Measurements from ENCODE around the gene CAMK1D. TPM values are rescaled to one million over a fixed set of nuclear protein-coding genes. Genes with fewer than 3 reads are reported as not detected.
"Not testable (repeated sequence)": the region's sequence is repeated elsewhere in the genome, so short reads cannot be mapped to it uniquely, and the experiment has no call there.

The CAMK1D gene
- total RNA-seq, 1 donor from 2014 or later: 2.3 TPM

DNA sequence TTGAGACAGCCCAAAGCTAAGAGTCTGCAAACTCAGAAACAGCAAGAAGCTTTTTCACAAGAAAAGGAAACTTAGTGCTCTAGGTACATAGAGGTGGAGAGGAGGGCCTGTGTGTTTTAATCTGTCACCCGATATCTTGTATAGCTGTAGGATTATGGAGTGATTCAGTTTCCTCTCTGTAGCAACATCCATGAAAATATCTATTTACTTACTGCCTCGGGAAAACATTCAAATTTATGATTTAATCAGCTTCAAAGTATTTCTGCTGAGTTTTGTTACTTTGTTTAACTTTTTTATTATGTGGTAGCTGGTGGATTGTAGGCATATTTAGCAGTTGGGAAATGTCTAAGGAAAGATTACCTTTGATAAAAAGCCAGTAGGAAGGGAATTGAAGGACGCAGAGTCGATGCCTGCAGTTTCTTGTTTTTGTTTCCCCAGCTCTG lies 360.2 kb downstream of the CAMK1D start:
- TF ChIP-seq, protein P1, sequence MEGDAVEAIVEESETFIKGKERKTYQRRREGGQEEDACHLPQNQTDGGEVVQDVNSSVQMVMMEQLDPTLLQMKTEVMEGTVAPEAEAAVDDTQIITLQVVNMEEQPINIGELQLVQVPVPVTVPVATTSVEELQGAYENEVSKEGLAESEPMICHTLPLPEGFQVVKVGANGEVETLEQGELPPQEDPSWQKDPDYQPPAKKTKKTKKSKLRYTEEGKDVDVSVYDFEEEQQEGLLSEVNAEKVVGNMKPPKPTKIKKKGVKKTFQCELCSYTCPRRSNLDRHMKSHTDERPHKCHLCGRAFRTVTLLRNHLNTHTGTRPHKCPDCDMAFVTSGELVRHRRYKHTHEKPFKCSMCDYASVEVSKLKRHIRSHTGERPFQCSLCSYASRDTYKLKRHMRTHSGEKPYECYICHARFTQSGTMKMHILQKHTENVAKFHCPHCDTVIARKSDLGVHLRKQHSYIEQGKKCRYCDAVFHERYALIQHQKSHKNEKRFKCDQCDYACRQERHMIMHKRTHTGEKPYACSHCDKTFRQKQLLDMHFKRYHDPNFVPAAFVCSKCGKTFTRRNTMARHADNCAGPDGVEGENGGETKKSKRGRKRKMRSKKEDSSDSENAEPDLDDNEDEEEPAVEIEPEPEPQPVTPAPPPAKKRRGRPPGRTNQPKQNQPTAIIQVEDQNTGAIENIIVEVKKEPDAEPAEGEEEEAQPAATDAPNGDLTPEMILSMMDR (IDR thresholded peaks at IDR 0.05; ENCODE audit: insufficient read depth, low read length, poor library complexity, severe bottlenecking): no peak
- Histone ChIP-seq H3K27me3 (ENCODE audit: control insufficient read depth, insufficient read depth, low read length) (no peaks in the 10 kb centered on the region), H3K4me3 (ENCODE audit: low read depth, low read length) (no peak overlapping the region), H3K36me3 (ENCODE audit: control insufficient read depth, insufficient read depth, low read length) (no peaks in the 10 kb centered on the region)
- DNase-seq (ENCODE audit: low read depth): no peak

DNA sequence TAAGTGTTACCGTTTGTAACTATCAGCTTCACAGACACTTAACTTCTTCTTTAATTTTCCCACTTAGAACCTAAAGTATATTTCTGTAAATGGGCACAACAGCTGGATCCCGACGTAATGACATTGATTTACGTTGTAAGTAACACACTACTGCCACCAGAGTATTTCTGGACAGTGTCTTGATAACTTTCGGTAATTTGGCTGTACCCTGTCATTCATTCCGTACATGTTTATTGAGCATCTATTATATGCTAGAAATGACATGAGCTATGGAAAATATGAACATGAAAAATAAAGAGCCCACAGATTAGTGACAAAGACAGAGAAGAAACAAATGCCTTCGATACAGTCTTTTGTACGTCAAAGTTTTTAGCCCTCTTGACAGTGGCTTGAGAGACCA lies 360.8 kb downstream of the CAMK1D start:
- Histone ChIP-seq H3K36me3 (ENCODE audit: control insufficient read depth, insufficient read depth, low read length) (no peaks in the 10 kb centered on the region), H3K4me3 (ENCODE audit: low read depth, low read length) (no peak overlapping the region), H3K27me3 (ENCODE audit: control insufficient read depth, insufficient read depth, low read length) (no peaks in the 10 kb centered on the region)
- DNase-seq (ENCODE audit: low read depth): no peak
- TF ChIP-seq, protein P1 (IDR thresholded peaks at IDR 0.05; ENCODE audit: insufficient read depth, low read length, poor library complexity, severe bottlenecking): no peak

DNA sequence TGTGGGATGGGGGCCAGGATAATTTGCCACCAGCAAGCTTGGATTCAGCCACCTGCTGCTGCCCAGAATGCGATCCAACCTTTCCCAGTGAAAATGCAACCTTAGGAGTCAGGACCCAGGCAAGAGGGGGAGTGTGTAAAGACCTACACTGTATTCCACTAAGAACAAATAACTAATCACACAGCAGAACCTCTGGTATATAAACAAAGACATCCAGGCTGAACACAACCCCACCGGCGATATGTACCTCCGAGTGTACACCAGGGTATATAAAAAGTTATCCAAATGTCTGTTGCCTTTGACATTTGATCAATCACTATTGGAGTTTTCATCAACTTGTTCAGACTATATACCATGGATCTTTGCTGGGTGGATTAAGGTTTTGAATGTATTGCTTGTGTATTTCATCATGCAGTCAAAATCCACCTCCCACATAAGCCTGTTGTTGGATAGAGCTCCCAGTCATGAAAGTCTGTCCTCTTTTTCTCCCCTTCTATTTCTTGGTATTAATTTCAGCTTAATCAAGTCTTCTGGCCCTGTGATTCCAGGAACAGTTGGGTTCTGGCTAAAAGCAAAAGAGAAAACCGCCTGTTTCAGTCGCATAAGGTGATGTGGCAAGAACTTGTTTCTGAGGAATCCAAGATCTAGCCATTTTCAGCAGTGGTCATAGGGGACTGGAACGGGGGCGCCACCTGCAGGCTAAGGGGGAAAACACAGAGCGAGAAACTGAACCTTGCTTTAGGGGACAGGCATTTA lies 361.4 kb downstream of the CAMK1D start:
- no peak overlapping the region for H3K4me3 ChIP-seq (ENCODE audit: low read depth, low read length)
- TF ChIP-seq, protein P1 (IDR thresholded peaks at IDR 0.05; ENCODE audit: insufficient read depth, low read length, poor library complexity, severe bottlenecking): peak; percentile 97
- no peaks in the 10 kb centered on the region for H3K27me3 ChIP-seq (ENCODE audit: control insufficient read depth, insufficient read depth, low read length)
- H3K36me3 ChIP-seq (ENCODE audit: control insufficient read depth, insufficient read depth, low read length): no peaks in the 10 kb centered on the region
- DNase-seq (ENCODE audit: low read depth): peak; percentile 48

DNA sequence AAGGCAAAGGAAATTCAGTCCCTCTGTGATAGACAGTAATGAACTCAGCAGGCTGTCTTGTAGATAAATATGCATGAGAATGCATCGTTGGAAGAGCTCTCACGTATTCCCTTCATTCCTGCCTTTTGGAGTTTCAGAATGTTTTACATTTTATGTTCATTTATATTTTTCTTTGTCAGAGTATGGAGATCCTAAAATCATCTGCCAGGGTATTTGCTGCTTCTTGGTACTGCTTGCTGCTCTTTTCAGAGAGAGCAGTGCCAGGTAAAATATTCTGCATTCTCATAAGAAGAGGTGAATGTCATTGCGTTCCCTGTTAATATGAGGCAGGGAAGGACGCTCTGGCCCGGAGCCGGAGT lies 362.0 kb downstream of the CAMK1D start:
- DNase-seq (ENCODE audit: low read depth): no peak
- TF ChIP-seq, protein P1 (IDR thresholded peaks at IDR 0.05; ENCODE audit: insufficient read depth, low read length, poor library complexity, severe bottlenecking): no peak

DNA sequence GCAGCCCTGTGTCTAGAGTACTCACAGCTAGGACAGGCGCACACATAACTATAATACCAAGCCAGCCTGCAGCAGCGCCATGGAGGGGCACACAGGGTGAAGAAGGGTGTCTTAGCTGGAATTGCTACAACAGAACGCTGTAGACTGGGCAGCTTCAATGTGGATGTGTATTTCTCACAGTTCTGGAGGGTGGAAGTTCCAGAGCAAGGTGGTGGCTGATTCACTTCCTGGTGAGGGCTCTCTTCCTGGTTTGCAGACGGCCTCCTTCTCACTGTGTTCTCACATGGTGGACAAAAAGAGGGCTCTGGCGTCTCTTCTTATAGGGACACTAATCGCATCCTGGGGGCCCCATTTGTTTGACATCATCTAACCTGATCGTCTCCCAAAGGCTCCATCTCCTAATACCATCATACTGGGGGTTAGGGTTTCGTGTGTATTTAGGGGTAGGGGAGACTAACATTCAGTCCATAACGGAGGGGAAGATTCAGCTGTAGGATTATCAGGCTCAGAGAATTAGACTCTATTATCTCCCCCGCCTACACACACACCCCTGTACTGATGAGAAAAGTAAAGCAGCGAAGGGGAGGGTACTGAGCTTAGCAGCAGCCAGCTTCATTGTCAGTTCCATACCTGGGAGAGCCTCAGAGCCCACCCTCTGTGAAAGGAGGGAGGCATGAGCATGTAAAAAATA lies 363.1 kb downstream of the CAMK1D start:
- TF ChIP-seq, protein P1 (IDR thresholded peaks at IDR 0.05; ENCODE audit: insufficient read depth, low read length, poor library complexity, severe bottlenecking): no peak
- Histone ChIP-seq H3K27me3 (ENCODE audit: control insufficient read depth, insufficient read depth, low read length) (no peaks in the 10 kb centered on the region), H3K4me3 (ENCODE audit: low read depth, low read length) (no peak overlapping the region), H3K36me3 (ENCODE audit: control insufficient read depth, insufficient read depth, low read length) (no peaks in the 10 kb centered on the region)
- DNase-seq (ENCODE audit: low read depth): no peak

More for the DNA sequence above, 362.0 kb downstream of the CAMK1D start:
- no peaks in the 10 kb centered on the region for H3K27me3 ChIP-seq (ENCODE audit: control insufficient read depth, insufficient read depth, low read length)
- no peaks in the 10 kb centered on the region for H3K36me3 ChIP-seq (ENCODE audit: control insufficient read depth, insufficient read depth, low read length)
- H3K4me3 ChIP-seq (ENCODE audit: low read depth, low read length): no peak overlapping the region

DNA sequence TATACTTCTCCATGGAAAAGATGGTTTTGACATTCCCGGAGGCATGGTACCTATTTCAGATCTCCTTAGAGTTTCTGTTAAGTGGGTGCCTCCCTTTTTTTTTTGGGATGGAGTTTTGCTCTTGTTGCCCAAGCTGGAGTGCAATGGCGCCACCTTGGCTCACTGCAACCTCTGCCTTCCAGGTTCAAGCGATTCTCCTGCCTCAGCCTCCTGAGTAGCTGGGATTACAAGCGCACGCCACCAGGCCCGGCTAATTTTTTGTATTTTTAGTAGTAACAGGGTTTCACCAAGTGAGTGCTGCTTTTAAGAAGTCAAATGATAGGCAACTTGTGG lies 363.6 kb downstream of the CAMK1D start:
- not testable (repeated sequence) for DNase-seq (ENCODE audit: low read depth); H3K36me3 ChIP-seq (ENCODE audit: control insufficient read depth, insufficient read depth, low read length); H3K4me3 ChIP-seq (ENCODE audit: low read depth, low read length); H3K27me3 ChIP-seq (ENCODE audit: control insufficient read depth, insufficient read depth, low read length)

All from kidney epithelial cell (primary cell).